GM18867 (cell line): ENCODE measurements around the gene WNT3.

Experiments
- ATAC-seq: cut with Tn5 transposase; IDR thresholded peaks from one replicate; pipeline ENCODE4 v1.9.1; 2021; ENCODE audit warnings: mild to moderate bottlenecking, moderate library complexity; ENCODE audit not compliant: unreplicated experiment

The WNT3 gene

DNA sequence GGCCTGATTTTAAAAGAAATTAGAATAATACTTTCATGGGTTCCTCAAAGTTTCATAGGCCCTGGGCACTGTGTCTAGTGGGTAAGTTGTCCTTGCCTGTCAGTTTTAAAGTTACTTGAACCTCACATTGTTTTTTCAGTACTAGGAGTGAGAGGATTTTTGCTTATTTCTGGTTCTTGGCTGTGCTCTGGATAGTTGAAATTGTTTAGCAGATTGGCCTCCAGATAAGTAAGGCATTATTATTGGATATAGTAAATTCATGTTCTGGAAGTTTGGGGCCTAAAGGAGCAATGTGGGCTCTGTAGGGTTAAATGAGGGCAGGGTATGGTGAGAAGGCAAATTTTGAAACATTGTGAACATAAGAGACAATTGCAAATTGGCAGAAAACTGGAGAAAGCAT, 78.5 kb downstream of the WNT3 start:
- no peak for ATAC-seq

DNA sequence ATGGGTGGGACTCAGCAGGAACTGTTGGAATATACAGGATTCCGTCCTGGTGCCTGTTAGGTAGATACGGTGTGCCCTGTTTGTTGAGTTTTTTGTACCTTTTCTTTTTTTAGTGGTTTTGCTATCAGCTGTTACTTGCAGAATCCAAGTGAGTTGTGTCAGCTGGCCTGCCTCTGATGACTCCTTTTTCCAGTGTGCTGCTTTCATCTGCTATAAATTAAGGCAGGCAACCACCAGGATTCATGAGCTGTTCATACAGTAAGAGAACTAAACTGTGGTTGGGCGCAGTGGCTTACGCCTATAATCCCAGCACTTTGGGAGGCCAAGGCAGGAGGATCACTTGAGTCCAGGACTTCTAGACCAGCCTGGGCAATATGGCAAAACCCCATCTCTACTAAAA, 79.9 kb downstream of the WNT3 start:
- ATAC-seq = no peak

DNA sequence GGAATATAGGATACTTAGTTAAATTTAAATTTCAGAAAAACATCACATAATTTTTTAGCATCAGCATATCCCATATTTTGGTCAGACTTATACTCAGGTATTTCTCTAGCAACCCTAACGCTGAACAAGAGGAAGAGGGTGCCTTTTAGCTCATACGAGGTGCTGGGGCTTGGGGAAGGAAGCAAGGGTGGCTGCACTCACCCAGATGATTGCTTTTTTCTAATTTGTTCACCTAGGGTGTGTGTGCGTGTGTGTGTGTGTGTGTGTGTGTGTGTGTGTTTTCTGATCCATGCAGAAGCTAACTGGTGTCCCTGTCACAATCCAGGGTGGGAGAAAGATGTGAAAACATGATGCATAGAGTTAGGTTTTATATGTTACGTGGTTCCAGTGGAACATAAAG, 81.2 kb downstream of the WNT3 start:
- ATAC-seq = no peak

DNA sequence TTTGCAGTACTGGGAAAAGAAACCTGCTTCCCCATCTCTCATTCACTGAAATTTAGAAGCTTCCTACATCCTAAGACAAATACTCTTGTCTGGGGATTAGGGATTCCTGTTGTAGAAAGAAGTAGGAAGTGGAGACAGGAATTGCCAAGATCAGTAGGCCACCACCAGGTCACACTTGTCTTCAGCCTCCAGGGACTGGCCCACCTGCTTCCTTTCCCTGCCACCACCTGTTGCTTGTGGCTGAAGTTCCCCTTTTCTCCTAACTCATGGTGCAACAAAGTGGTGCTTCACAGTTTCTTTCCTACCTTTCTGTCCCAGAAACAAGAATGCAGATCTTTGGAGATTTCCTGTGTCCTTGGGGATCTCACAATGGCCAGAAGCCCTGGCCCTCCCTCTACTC, 82.4 kb downstream of the WNT3 start:
- ATAC-seq = no peak

DNA sequence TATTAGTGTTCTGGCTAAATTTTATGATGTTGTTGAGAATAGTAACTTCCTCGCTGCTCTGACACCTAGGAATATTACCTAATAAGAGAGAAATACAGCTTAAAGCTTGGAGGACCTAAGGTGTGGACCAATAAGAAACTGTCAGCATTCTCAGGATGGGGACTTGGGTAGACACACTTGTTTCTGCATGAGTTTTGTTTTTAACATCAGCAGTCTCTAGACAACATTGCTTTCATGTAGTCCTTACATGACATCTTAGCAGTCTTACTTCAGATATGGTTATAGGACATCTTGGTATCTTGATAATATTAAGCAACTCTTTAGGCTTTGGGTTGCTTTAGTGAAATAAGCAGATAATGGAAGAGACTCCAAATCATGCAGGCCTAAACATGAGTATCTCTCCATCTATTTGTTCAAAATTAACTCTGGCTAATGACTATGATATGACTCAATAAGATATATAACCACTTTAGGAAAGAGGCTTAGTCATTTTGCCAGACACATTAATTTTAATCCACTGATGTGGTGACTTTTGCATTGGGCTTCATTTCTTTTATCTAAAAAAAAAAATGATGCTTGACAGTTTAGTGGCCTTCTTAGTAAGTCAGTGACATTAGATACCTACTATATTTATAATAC, 84.5 kb downstream of the WNT3 start:
- ATAC-seq = no peak

DNA sequence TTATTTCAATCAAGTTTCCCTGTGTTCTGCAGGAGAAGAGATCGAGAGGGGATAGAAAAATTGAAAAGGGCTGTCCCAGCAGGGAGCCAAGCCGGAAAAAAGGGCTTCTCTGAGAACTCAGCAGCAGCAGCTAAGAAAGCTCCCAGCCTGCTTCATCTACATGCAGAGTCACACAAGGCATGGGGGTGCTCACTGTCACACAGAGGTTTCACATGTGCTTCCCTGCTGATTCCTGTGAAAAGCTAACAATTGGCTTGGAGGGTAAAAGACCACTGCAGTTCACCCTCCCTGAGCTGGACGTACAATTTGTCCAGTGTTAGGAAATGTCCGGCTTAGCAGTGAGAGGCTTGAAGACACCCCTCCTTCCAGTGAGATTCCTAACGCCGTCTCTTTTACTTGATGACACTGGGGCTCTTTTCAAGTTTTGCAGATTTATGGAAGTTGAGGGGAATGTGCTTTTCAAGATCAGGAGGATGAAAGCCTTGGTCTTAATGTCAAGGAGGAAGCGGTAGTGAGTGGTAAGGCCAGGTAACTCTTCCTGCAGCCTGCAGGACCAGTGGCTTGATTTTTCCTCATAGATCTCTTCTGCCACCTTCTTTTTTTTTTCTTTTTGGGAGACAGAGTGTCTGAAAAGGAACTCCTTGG, 85.6 kb downstream of the WNT3 start:
- ATAC-seq = no peak

DNA sequence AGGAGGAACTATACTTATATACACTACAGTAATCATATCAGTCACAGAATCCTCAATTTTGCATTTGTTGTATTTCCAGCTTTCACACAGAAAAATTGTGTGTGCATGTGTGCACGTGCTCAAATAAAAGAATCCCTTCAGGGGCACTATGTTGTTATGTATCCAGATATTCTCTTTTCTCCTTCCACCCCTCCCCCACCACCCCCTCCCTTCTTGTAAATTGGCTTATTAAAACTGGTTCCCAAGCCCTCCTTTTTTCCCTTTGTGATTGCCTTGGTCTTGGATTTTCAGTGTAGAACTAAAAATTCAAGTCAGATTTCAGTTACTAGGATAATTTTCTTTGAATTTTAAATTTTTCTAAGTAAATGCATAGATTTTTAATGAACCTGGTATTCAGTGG, 86.3 kb downstream of the WNT3 start:
- no peak for ATAC-seq

DNA sequence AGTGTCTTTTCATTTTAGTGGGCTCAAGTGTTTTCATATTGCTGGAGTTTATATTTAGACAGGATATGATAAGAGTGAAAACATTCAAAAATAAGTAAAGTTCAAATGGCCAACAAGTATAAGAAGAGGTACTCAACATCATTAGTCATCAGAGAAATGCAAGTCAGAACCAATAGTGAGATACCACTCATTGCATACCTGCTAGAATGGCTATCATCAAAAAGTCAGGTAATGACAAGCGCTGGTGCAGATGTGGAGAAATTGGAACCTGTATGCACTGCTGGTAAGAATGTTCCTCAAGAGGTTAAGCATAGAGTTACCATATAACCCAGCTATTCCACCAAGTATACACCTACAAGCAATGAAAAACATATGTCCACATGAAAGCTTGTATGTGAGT, 87.8 kb downstream of the WNT3 start:
- ATAC-seq = no peak

DNA sequence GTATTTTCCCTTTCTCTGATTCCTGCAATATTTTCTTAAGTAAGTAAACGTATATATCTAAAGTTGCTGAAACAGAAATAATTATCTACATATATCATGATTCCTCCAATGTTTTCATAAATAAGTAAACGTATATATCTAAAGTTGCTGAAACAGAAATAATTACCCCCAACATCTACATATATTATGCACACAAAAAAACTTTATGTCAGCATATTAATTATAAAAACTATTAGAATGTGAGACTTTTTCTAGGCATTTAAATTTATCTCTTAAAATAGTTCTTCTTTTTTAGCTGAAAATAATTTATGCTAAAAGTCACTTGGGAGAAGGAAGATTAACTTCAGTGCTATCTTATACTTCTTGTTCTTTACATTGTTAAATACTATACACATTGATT, 88.5 kb downstream of the WNT3 start:
- ATAC-seq = no peak

DNA sequence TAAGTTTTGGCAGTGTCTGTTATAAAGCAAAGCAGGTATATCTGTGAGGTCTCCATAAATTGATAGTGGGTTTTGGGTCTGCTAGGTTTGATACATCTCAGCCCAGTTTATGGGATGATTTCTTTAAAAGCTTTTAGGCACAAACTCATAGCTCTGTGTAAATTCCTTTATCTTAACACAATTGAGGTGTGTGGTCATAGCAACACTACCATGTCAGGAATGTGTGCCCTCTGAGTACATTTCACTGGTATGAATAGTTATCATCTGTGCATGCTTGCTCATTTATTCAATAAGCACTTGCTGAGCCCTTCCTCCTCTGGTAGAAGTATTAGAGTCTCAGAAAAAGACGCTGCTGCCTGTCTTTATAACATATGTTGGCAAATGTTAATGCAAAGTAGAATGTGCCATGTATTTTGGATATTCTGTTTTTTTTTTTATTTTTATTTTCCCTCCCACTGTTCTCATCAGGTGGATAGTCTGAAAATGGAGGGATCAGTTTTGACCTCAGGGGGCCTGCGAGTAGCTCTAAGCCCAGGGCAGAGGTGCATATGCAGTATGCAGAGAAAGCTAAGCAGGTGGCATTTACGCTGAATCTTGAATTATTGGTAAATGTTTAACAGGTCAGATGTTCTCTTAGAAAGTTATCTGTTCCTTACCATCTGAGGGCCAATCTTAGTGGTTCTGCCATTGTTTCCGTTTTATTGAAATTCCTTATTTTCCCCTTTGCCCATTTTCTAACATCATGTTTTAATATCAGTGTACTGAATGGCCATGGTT, 90.7 kb downstream of the WNT3 start:
- ATAC-seq = no peak

DNA sequence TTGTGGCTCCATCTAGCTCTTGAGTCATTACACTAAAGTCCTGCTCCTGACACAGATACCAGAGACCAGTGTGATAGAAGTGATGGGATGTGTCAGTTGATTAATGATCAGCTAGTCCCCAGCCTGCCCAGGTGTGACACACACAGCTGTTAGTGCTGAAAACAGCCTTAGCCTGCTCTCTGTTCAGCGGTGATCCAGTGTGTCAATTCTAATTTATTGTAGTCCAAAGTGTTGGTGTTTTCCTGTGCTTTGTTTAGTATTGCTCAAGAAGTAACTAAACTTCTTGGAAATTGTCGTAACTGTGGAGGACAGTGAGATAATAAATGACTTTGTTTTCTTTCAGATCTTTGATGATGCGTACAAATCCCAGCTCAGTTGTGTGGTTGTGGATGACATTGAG, 92.3 kb downstream of the WNT3 start:
- no peak for ATAC-seq

DNA sequence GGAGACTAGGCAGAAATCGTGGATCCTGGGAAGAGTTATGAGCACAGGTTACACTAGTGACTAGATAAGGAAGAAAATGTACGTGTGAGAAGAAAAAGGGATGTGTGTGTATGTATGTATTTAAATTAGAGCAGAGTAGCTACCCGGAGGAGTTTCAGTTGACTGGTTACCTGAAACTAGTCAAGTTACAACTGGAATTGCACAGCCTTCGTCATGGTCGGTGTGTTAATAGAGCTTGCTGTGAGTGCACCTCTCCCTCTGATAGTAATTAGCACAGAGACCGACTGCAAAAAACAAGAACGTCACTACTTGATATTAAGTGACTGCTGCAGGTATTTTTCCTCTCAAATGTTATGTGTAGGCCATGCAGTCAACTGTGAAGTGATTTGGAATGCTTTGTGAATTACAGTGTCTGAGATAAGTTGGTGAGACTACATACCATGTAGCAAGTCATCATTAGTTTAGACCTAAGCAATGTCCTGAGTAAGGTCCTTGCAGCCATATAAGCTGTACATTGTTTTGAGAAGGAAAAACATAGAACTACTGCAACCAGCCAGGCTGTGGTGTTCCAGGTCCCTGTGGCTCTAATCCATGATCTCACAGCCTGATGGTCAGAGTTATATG, 95.7 kb downstream of the WNT3 start:
- ATAC-seq = no peak

DNA sequence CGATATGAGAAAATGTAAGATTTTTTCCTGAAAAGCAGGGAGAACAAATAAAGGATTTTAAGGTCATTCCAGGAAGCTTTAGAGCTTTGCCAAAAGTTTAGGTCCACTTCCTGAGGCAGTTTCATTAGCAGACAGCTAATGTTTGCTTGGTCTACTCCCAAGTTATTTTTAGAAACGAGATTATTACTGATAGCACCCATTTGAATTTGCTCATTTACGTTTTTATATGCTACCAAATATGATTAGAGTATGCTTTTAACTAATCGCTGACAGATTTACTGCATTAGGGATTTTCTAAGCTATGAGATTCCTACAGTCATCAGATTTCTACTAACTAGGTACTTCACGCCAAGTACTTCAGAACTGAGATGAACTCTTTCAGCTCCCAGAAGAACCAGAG, 98.1 kb downstream of the WNT3 start:
- ATAC-seq = no peak

DNA sequence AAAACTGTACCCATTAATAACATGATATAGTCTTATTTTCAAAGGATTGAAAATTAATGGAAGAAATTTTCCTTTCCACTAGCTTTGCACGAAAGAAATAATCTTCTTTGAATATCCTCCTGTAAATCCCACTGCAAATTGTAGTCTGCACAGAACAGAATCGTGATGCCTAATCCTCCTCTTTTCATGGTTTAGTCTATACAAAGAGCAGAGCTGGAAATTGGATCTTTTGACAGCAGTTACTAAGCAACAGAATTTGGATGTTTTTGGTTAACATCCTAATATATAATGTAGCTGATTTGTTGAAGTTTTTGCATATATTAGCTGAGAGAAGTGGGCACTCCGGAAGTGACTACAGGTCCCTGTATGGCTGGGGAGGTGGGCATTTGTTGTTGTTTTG, 98.6 kb downstream of the WNT3 start:
- no peak for ATAC-seq

DNA sequence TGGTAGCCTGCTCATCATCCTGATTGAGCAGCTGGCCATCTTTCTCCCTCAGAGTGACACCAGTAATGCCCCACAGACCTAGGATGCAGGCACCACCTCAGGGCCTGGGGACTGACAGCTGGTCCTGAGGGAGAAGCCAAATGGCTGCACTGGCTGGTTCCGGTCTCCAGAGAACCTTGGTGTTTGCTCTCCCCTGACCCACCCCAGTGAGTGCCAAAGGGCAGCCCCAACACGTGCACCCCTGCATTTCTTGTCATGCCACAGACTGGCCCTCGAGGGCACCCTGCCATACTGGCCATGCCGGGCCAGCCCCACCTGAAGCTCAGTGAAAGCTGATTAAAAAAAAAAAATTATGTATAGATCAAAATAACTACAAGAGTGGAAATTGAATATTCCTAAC, 100.5 kb downstream of the WNT3 start:
- no peak for ATAC-seq
